ENCODE measurements around the gene CABP1.

DNA sequence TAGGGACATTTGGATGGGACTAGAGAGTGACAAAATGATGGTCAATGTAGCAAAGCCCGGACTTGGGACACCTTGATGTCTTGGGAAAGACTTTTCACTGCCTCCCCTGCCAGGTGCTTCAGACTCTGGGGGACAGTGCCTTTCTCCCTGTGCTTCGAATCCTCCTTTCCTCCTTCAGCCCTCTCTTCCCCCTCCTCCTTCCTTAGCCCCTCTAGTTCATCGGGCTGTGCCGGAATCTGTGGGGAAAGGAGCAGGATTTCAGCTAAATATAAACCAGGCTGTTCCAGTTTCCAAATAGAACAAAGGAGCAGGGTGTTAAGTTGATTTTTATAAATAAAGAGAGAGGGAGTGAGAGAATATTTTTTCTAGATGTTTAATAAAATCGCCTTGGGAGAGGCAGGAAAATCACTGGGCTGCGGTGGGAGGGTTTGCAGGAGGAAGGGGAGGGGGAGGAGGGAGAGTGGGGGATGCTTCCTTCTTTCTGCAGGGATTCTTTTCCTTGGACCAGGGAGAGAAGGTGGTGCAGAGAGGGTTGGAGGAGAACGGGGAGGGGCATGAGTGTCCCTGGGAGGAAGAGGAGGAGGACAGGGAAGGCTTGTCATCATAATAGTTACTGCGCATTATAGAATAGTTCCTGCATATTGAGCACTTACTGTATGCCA is 21.3 kb upstream of the CABP1 start:
- TF ChIP-seq, protein P1, sequence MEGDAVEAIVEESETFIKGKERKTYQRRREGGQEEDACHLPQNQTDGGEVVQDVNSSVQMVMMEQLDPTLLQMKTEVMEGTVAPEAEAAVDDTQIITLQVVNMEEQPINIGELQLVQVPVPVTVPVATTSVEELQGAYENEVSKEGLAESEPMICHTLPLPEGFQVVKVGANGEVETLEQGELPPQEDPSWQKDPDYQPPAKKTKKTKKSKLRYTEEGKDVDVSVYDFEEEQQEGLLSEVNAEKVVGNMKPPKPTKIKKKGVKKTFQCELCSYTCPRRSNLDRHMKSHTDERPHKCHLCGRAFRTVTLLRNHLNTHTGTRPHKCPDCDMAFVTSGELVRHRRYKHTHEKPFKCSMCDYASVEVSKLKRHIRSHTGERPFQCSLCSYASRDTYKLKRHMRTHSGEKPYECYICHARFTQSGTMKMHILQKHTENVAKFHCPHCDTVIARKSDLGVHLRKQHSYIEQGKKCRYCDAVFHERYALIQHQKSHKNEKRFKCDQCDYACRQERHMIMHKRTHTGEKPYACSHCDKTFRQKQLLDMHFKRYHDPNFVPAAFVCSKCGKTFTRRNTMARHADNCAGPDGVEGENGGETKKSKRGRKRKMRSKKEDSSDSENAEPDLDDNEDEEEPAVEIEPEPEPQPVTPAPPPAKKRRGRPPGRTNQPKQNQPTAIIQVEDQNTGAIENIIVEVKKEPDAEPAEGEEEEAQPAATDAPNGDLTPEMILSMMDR (IDR thresholded peaks at IDR 0.05; ENCODE audit: insufficient read depth, low read length, poor library complexity, severe bottlenecking), result no peak
- no peak for TF ChIP-seq EZH2phosphoT487 (conservative IDR thresholded peaks at IDR 0.05; ENCODE audit: low read length)

Measured in SU-DHL-6 (cell line).